Epithelial cell of prostate (primary cell): Measurements from ENCODE around the gene CCL2.
A peak's percentile ranks its signal among the peaks of the same experiment; 100 is the strongest.

ENCODE experiments used
- DNase-seq: peaks from one replicate; pipeline ENCODE4 v3.0.0-alpha.2; 2011; ENCODE audit warnings: low read depth, low spot score
- H3K27ac ChIP-seq: fragments of 450-650 bp; 2 replicates; pipeline ENCODE4 v1.5.1; 2017; ENCODE audit warnings: mild to moderate bottlenecking

CCL2 gene

GRCh38 chr17:34259146-34259545 lies 4.1 kb downstream of the CCL2 start:
- no peak for DNase-seq
- no peak overlapping the region for H3K27ac ChIP-seq

DNA sequence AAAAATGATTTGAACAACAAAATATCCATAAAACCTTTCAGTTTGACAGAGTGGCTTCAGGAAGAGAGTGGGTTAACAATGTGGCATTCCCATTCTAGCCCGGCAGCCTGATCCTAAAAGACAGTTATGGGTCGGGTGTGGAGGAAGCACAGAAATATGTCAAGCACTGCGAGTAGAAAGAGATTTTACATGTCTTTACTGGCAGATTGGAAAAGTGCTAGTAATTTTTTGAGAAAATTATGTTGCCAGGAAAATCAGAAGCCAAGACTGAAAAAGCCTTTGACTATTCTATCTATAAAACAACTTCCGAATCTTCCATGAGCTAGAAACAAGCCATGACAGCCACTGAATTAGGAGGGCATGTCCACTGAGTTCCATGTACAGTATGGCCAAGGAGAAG lies 5.8 kb downstream of the CCL2 start:
- DNase-seq: no peak
- H3K27ac ChIP-seq: no peak overlapping the region

DNA sequence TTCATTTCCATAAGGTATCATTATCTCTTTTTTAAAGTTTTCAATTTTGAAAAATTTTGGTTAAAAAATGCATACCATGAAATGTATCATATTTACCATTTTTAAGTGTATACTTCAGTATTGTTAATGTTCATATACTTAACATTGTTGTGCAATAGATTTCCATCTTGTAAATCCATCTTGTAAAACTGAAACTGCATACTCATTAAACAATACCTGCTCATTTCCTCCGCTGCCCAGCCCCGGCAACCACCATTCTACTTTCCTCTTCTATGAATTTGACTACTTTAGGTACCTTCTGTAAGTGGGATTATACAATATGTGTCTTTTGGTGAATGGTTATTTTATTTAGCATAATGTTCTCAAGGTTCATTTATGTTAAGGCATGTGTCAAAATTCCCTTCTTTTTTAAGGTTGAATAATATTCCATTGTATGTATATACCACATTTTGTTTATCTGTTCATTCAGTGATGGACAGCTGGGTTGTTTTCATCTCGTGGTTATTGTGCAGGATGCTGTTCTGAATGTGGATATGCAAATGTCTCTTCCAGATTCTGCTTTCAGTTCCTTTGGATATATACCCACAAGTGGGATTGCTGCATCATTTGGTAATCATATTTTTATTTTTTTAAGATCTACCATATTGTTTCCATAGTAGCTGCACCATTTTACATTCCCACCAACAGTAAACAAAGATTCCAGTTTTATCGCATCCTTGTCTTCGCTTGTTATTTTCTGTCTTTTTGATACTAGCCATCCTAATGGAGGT lies 6.7 kb downstream of the CCL2 start:
- H3K27ac ChIP-seq: no peak overlapping the region
- DNase-seq: no peak

GRCh38 chr17:34265711-34266110 lies 10.6 kb downstream of the CCL2 start:
- no peak for DNase-seq
- no peak overlapping the region for H3K27ac ChIP-seq

DNA sequence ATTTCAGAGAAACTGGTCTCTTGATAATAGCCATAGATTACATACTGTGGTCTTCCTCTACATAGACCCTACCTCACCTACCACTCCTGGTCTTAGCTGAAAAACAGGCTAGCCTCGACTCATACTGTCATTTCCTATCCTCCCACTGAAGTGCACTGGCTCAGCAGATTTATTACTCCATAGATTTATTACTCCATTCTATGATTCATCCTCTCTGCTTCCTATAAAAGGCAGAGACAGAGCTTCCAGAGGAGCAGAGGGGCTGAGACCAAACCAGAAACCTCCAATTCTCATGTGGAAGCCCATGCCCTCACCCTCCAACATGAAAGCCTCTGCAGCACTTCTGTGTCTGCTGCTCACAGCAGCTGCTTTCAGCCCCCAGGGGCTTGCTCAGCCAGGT lies 14.9 kb downstream of the CCL2 start, which contains the start of gene CCL7:
Gene CCL7 (plus strand): TSS at position 253 of the 400 bp plus-strand sequence. CDS start 70 bp downstream, at position 323.
- no peak for DNase-seq
- H3K27ac ChIP-seq: no peak within 1 kb of the TSS

DNA sequence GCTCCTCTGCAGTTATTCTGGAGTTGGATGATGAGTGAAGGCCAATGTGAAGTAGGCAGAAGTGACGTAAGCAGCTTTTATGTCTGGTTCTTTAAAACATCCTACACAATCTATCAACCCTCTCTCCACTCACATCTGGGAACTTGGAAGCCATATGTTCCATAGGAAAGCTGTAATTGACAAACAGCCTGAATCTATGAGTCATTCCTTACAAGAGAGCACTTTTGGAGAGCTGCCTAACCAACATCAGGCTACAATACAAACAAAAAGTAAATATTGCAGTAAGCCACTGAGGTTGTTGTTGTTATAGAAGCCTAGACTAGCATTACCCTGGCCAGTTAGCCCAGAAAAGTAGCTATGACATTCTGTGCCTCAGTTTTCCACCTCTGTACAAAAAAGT lies 20.8 kb downstream of the CCL2 start:
- DNase-seq: peak; percentile 49
- H3K27ac ChIP-seq: no peak overlapping the region

DNA sequence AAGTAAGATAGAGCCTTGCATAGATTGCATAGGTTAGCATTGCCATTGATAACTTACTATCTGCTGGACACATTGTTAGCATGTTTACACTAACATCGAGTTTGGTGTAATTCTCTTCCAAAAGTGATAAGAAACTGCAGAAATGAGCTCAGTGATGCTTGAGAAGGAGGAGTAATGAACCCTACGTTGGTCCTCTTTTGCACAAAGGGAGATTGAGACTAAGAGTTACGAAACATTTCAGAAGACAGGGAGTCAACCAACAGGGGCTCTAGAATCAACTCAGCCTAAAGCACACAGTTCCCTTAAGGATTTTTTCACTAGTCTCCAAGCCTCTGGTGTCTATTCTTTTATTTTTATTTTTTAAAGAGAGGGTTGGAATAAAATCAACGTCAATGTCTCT lies 21.7 kb downstream of the CCL2 start:
- H3K27ac ChIP-seq: no peak overlapping the region
- DNase-seq: no peak

DNA sequence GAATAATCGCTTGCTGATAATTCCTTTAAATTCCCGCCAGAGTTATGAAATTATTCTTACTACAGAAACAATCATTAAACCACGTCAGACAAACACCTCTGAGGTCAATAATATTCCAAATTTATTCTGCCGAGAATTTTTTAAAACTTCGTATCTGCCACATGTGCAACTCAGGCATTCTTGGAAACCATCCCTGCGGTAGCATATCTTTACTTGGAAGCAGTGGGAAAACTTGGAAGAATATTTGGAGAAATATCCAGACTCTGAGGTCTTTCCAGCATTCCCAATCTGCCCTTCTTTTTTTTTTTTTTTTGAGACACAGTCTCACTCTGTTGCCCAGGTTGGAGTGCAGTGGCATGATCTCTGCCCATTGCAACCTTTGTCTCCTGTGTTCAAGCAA lies 28.5 kb downstream of the CCL2 start:
- DNase-seq: no peak
- H3K27ac ChIP-seq: no peak overlapping the region

GRCh38 chr17:34285286-34285792 lies 30.3 kb downstream of the CCL2 start, which contains the start of gene CCL11:
CCL11 (plus strand) TSS chr17:34285742; CDS start chr17:34285809, 67 bp downstream.
- no peak within 1 kb of the TSS for H3K27ac ChIP-seq
- no peak for DNase-seq

DNA sequence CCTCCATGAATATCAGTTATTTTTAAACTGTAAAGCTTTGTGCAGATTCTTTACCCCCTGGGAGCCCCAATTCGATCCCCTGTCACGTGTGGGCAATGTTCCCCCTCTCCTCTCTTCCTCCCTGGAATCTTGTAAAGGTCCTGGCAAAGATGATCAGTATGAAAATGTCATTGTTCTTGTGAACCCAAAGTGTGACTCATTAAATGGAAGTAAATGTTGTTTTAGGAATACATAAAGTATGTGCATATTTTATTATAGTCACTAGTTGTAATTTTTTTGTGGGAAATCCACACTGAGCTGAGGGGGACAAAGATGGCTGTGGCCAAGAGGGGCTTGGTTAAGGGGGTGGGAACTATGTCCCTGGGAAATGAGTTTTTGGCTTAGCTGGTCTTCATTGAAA lies 32.8 kb downstream of the CCL2 start:
- H3K27ac ChIP-seq: no peak overlapping the region
- DNase-seq: no peak

DNA sequence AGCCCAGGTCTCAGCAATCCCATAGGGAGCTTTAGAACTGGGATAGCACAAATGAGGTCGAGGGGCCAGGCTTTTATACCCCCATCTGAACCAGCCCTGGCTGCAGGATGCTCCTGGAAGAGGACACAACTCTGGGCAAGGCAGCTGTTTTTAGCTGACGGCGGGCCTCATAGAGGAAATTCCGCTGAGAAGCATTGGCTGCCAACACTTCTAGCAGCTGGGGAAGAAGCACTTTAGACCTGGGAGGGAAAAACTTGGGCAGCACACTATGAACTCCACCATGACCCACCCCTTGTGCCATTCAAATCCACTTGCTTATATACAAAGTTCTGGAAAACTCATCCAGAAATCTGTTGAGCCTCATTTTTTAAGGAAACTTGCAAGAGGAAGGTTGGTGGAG lies 35.5 kb downstream of the CCL2 start:
- H3K27ac ChIP-seq: no peak overlapping the region
- DNase-seq: no peak

GRCh38 chr17:34291721-34292348 lies 36.8 kb downstream of the CCL2 start:
- H3K27ac ChIP-seq: no peak overlapping the region
- DNase-seq: no peak

- no peak for DNase-seq
- no peak overlapping the region for H3K27ac ChIP-seq
These were observed 43.9 kb downstream of the CCL2 start for GRCh38 chr17:34299027-34299426.

GRCh38 chr17:34299956-34300577 lies 45.0 kb downstream of the CCL2 start:
- no peak for DNase-seq
- H3K27ac ChIP-seq: peak overlapping the region; percentile 36

DNA sequence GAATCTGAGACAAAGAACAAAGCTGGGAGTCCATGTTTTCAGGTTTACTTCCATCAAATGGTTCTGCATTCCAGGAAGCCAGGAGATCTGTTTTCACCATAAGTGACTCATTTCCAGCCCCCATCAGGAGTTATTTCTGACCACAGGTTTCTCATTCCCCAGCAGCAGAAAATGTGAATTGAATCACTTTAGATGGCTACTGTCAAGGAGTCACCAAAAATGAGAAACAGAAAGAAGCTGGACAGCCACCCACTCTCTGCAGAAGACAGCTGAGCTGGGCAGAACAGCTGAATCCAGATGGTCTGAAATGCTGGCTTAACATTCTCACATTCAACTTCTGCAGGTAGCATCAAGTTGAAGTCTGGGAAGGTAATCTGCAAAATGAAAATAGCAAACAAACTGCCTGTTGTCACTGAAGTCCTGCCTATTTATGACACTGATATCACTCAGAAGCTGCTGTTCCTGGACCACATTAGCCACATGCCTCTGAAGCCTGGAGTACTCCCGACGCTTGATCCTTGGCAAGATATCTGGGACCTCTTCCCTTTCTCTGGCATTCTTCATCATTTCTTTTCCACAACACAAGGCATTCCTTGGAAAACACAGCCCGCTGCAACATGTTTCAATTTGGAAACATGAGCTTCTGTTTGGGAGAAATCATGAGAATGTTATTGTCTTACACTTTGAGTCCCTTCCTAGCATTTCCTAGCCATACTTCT lies 45.7 kb downstream of the CCL2 start:
- DNase-seq: no peak
- H3K27ac ChIP-seq: peak overlapping the region; percentile 36

DNA sequence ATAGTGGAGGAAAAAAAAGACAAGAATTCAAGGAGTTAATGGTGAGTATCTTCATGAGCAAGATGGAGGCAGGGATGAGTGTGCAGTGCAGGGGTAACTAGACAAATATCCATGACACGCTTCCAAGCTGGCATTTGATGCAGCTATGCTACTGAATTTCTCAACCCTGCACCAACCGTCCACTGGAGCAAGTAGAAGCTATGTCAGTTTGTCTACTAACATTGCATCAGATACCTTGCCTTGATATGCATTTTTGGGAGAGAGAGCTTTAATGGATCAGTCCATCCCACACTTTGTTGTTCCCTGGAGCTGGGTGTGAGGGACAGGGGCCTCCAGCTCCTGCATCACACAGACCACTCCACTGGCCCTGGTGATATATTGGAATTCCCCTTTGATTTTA lies 46.9 kb downstream of the CCL2 start:
- no peak for DNase-seq

DNA sequence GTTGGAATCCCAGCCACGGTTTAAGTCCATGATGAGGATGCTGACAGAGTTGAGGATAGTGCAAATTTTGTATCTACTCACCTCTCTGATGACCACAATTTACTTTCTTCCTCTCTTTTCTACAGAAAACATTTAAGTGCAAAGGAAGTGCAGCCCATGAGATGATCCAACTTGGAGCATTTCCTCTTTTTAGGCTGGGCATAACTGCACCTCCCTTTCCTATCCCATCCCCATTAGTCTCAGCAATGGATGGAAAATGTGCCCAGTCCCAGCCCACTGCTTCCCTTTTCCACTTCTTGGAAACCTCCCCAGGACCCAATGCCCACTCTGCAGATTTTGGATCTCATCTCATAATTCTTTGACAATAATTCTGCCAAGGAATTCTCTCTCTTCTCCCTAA lies 47.6 kb downstream of the CCL2 start:
- DNase-seq: no peak

More for the DNA sequence above, 46.9 kb downstream of the CCL2 start:
- no peak overlapping the region for H3K27ac ChIP-seq

GRCh38 chr17:34303606-34304005 lies 48.5 kb downstream of the CCL2 start:
- no peak for DNase-seq
- no peak overlapping the region for H3K27ac ChIP-seq

More for the DNA sequence above, 47.6 kb downstream of the CCL2 start:
- H3K27ac ChIP-seq: no peak overlapping the region

DNA sequence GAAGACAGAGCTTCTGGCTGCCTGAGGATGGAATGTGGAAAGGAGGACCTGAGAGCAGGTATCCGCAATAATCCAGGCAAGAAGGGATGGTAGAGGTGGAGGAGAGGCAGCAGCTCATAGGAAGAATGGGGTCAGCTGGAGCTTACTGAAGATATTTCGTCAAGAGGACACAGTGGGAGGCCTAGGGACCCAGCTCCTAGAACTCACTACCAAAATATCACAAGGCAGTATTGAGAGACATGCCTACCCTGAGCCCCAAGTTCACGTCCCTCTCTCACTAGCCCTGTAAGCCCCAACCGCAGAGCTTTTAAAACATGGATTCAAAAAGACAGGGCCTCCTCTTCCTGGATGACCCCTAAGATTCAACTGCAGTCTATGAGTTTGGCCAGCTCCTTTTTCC lies 50.0 kb downstream of the CCL2 start:
- no peak for DNase-seq
- H3K27ac ChIP-seq: no peak overlapping the region

DNA sequence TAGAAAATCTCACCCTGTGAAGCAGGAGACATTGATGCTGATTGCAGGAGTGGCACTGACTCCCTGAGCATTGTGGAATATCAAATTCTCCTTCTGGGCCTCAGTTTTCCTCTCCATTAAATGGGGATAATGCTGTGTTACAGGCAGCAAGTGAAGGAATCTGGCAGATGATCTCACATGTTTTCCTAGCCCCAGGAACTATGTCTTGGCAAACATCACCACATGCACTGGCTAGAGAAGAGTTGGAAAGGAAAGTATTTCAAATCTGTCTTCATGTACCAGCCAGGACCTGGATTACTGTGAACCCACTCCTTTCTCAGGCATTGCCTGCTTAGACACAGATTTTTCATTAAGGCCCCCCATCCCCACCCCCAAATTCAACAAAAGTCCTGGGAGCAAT lies 50.5 kb downstream of the CCL2 start:
- no peak overlapping the region for H3K27ac ChIP-seq
- DNase-seq: no peak
